Measurements from ENCODE around the gene GRAMD4. TPM values are rescaled to one million over a fixed set of nuclear protein-coding genes. Genes with fewer than 3 reads are reported as not detected.

The GRAMD4 gene
- total and polyA plus RNA-seq, 7 donors, result 11.3 to 39.3 (median 17.8) TPM

DNA sequence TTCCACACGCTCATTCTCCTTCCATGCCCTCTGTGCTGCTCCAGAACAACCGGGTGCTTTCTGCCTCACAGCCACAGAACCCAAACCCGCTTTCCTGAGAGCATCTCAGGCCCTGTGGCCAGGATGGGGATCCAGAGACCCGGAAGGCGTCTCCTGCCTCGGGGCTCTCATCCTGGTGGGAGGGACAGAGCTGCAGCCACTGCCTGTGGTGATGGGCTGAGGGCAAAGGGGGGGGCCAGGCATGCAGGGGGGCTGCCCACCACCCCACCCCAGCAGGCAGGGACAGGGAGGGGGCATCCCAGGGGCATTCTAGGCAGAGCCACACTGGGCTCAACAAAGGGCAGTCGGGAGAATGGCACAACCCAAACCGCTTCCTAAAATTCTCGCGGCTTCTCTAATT lies 76.4 kb downstream of the GRAMD4 start:
- Histone ChIP-seq H3K9me3 (no peaks in the 10 kb centered on the region), H3K36me3 (ENCODE audit: insufficient read depth in 1 of 2, low read depth in 1 of 2) (peaks cover 13 to 99% of the 10 kb centered on the region in 2 donors), H3K4me3 (no peak overlapping the region), H3K27me3 (ENCODE audit: insufficient read depth in 3 of 3, low read length in 2 of 3) (no peaks in the 10 kb centered on the region), H3K4me1 (no peaks in the 10 kb centered on the region), H3K27ac (no peak overlapping the region)
- DNase-seq (no peak), ATAC-seq (no peak)
- intact Hi-C loops (cut with DNase I), result no loop called here
- TF ChIP-seq, protein P1, sequence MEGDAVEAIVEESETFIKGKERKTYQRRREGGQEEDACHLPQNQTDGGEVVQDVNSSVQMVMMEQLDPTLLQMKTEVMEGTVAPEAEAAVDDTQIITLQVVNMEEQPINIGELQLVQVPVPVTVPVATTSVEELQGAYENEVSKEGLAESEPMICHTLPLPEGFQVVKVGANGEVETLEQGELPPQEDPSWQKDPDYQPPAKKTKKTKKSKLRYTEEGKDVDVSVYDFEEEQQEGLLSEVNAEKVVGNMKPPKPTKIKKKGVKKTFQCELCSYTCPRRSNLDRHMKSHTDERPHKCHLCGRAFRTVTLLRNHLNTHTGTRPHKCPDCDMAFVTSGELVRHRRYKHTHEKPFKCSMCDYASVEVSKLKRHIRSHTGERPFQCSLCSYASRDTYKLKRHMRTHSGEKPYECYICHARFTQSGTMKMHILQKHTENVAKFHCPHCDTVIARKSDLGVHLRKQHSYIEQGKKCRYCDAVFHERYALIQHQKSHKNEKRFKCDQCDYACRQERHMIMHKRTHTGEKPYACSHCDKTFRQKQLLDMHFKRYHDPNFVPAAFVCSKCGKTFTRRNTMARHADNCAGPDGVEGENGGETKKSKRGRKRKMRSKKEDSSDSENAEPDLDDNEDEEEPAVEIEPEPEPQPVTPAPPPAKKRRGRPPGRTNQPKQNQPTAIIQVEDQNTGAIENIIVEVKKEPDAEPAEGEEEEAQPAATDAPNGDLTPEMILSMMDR (IDR thresholded peaks at IDR 0.05), result no peak
- whole genome bisulfite sequencing, 3 donors, result 87 to 93% (median 90%) methylated on average over 10 of the region's 10 CpGs

GRCh38 chr22:46697811-46698515 lies 77.8 kb downstream of the GRAMD4 start:
- Histone ChIP-seq H3K27ac (no peak overlapping the region), H3K36me3 (ENCODE audit: insufficient read depth in 1 of 2, low read depth in 1 of 2) (peaks cover 13 to 97% of the 10 kb centered on the region in 2 donors), H3K4me3 (no peak overlapping the region), H3K9me3 (no peaks in the 10 kb centered on the region), H3K4me1 (no peaks in the 10 kb centered on the region), H3K27me3 (ENCODE audit: insufficient read depth in 3 of 3, low read length in 2 of 3) (no peaks in the 10 kb centered on the region)
- 91 to 96% (median 92%) methylated on average over 24 of the region's 24 CpGs for WGBS, 3 donors
- ATAC-seq, result no peak
- DNase-seq, result no peak
- TF ChIP-seq, protein P1 (IDR thresholded peaks at IDR 0.05), result no peak
- intact Hi-C loops (cut with DNase I), result no loop called here

GRCh38 chr22:46699091-46699490 lies 78.9 kb downstream of the GRAMD4 start:
- ATAC-seq (no peak), DNase-seq (no peak)
- Histone ChIP-seq H3K9me3 (no peaks in the 10 kb centered on the region), H3K4me3 (no peak overlapping the region), H3K27ac (no peak overlapping the region), H3K4me1 (no peaks in the 10 kb centered on the region), H3K36me3 (ENCODE audit: insufficient read depth in 1 of 2, low read depth in 1 of 2) (peaks cover 10 to 96% of the 10 kb centered on the region in 2 donors), H3K27me3 (ENCODE audit: insufficient read depth in 3 of 3, low read length in 2 of 3) (no peaks in the 10 kb centered on the region)
- intact Hi-C loops (cut with DNase I), result no loop called here
- 92 to 93% (median 93%) methylated on average over 17 of the region's 17 CpGs for WGBS, 3 donors
- TF ChIP-seq, protein P1 (IDR thresholded peaks at IDR 0.05), result no peak

GRCh38 chr22:46701262-46701661 lies 81.1 kb downstream of the GRAMD4 start:
- H3K4me1 ChIP-seq, result no peaks in the 10 kb centered on the region
- H3K36me3 ChIP-seq (ENCODE audit: insufficient read depth in 1 of 2, low read depth in 1 of 2), result peaks cover 8 to 96% of the 10 kb centered on the region in 2 donors
- no peak for ATAC-seq
- no peaks in the 10 kb centered on the region for H3K9me3 ChIP-seq
- no peaks in the 10 kb centered on the region for H3K27me3 ChIP-seq (ENCODE audit: insufficient read depth in 3 of 3, low read length in 2 of 3)
- 92 to 94% (median 94%) methylated on average over 33 of the region's 33 CpGs for WGBS, 3 donors
- TF ChIP-seq, protein P1 (IDR thresholded peaks at IDR 0.05), result no peak
- DNase-seq, result no peak
- no peak overlapping the region for H3K27ac ChIP-seq
- H3K4me3 ChIP-seq, result no peak overlapping the region
- intact Hi-C loops (cut with DNase I), result no loop called here
